ENCODE measurements around the gene RBL1.
"Not testable (repeated sequence)": the region's sequence is repeated elsewhere in the genome, so short reads cannot be mapped to it uniquely, and the experiment has no call there.

Gene RBL1

DNA sequence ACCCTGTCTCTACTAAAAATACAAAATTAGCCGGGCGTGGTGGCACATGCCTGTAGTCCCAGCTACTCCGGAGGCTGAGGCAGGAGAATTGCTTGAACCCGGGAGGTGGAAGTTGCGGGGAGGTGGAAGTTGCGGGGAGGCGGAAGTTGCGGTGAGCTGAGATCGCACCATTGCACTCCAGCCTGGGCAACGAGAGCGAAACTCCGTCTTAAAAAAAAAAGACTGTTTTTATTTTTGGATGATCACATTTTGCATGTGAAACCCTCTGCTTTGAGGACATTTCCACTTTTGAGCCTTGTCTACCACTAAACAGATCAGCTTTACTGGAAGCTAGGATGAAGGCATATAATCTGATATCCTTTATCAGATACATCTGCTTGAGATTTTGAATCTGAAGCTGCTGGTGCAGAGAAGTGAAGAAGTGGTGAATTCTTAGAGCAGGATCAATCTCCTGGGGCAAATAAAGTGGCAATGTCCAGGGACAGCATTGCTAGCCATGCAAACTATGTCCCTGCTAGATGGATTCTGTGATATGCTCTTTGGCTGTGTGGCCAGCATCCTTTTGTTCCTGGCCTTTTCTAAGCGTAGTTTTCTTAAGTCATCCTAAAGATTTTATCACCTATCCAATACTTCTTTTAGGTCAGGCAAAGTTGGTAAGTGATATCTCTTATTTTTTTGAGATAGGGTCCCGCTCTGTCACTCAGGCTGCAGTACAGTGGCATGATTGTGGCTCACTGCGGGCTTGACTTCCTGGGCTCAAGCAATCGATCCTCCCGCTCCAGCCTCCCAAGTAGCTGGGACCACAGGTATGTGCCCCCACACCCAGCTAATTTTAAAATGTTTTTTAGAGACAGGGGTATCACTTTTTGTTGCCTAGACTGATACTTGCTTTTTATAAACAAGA lies 23.3 kb downstream of the RBL1 start:
- ATAC-seq: no peak

DNA sequence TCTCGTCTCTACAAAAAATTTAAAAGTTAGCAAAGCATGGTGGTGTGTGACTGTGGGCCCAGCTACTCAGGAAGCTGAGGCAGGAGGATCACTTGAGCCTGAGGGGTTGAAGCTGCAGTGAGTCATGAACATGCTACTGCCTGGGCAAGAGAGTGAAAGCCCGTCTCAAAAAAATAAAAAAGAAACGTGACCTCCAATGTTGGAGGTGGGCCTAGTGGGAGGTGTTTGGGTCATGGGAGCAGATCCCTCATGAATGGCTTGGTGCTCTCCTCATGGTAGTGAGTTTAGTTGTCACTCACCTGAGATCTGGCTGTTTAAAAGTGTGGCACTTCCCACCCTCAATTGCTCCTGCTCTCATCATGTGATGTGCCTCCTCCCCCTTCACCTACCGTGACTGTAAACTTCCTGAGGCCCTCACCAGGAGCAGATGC lies 24.3 kb downstream of the RBL1 start:
- ATAC-seq: peak; percentile 95 to 97

DNA sequence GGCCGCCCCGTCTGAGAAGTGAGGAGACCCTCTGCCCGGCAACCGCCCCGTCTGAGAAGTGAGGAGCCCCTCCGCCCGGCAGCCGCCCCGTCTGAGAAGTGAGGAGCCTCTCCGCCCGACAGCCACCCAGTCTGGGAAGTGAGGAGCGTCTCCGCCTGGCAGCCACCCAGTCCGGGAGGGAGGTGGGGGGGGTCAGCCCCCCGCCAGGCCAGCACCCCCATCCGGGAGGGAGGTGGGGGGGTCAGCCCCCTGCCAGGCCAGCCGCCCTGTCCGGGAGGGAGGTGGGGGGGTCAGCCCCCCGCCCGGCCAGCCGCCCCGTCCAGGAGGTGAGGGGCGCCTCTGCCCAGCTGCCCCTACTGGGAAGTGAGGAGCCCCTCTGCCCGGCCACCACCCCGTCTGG lies 26.2 kb downstream of the RBL1 start:
- ATAC-seq: not testable (repeated sequence)

DNA sequence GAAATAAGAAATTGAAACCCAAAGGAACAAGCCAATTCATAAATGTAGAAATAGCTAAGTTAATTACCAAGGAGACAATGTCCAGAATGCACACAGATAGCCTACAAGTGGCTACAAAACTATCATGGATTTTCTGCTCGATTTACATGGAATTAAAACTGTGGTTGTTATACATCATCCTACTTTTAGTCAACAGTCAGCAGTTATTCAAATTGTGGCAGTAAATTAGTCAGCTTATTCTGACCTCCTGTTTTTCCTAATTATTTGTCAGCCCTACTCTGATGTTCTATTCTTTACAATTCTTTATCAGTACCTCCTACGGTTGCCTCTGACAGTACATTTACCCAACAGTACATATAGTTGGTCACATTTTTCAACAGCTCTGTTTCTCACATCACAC lies 29.6 kb downstream of the RBL1 start:
- ATAC-seq: peak in 1 of 2 donors; percentile 43

DNA sequence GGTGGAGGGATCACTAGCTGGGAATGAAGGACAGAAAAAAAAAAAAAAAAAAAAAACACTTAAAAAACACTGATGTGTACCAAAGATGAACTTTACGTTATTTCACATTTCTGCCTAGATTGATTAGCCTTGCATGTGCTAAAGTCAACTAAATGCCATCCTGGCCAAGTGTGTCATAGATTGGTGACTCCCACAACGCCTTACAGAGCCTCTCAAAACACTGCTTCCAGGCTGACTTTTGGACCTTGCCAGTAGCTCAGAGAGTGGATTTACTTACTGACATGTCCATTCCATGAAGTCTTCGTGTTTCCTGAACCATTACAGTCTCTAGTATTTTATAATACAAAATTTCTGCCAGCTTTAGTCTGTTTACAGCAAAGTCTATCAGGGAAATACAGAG lies 40.5 kb downstream of the RBL1 start:
- no peak for ATAC-seq

DNA sequence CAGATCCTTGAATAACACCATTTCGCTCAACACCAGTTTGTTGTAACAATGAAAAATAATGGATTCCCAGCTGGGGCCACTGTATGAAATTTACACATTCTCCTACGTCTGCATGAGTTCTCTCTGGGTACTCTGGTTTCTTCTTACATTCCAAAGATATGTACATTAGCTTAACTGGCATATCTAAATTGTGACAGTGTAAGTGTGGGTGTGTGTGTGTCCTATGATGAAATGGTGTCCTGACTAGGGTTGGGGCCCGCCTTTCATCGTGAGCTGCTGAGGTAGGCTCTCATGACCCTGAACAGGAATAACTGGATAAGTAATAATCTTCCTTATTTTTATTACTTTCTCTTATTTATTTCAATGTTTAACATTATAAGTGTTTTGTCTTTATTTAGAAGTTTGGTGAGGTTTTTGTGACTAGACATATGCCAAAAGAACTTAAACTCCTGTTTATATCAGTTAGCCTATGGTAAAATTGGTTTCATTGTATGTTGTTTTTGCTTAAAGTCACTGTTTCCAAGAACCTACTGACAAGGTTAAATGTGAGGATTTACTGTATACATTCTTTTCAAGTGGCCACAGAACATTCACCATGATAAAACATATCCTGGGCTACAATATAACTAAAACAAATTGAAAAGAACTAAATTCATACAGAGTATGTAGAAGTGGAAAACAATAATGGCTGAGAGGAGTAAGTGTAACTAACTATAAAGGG lies 42.4 kb downstream of the RBL1 start:
- ATAC-seq: no peak

DNA sequence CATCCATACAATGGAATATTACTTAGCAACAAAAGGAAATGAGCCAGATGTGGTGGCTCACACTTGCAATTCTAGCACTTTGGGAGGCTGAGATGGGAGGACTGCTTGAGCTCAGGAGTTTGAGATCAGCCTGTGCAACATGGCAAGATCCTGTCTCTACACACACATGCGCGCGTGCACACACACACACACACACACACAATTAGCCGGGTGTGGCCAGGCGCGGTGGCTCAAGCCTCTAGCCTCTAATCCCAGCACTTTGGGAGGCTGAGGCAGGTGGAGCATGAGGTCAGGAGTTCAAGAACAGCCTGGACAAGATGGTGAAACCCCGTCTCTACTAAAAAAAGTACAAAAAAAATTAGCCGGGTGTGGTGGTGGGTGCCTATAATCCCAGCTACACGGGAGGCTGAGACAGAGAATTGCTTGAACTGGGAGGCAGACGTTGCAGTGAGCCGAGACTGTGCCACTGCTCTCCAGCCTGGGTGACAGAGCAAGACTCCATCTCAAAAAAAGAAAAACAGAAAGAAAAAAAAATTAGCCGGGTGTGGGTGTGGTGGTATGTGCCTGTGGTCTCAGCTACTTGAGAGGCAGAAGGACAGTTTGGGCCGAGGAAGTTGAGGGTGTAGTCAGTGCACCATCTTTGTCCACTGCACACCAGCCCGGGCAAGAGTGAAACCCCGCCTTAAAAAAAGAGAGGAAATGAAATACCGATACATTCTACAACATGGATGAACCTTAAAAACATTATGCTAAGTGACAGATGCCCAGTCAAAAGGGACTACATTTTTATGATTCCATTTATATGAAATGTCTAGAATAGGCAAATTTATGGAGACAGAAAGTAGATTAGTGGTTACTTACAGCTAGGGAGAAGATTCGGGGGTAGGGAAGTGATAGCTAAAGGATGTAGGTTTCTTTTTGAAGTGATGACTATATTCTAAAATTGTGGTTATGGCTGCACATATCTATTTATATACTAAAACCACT lies 52.5 kb downstream of the RBL1 start:
- ATAC-seq: peak; percentile 85 to 90

DNA sequence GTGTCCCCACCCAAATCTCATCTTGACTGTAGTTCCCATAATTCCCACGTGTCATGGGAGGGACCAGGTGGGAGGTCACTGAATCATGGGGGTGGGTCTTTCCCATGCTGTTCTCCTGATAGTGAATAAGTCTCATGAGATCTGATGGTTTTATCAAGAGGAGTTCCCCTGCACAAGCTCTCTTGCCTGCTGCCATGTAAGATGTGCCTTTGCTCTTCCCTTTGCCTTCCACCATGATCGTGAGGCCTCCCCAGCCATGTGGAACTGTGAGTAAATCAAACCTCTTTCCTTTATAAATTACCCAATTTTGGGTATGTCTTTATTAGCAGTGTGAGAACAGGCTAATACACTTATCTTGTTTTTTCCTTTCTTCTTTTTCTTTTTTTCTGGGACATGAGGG lies 56.4 kb downstream of the RBL1 start:
- ATAC-seq: not testable (repeated sequence)

DNA sequence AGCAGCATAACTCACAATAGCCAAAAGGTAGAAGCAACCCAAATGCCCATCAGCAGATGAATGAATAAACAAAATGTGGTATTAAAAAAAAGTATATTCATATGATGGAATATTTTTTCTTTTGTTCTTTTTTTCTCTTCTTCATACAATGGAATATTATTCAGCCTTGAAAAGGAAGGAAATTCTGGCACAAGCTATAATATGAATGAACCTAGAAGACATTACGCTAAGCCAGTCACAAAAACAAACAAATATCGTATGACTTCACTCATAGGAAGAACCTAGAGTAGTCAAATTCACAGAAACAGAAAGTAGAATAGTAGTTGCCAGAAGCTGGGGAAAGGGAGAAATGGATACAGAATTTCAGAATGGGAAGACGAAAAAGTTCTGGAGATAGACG lies 63.7 kb downstream of the RBL1 start:
- no peak for ATAC-seq

DNA sequence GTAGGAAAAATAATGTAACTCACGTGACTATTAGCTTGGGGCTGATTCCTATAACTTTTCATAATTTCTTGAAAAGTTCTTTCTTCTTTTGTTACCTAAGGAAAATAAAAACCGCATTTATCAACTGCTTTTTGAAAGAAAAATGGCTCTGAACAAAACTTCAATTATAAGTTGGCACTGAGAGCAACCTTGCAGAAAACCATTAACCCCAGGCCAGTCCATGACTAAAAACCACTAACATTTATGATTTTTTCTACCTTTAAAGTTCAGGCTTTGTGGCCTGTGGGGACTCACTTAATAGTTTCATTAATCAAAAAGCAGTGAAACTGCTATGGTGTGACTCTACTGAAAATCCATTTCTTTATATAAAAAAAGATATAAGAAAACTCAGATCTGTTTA lies 75.2 kb downstream of the RBL1 start:
- no peak for ATAC-seq

DNA sequence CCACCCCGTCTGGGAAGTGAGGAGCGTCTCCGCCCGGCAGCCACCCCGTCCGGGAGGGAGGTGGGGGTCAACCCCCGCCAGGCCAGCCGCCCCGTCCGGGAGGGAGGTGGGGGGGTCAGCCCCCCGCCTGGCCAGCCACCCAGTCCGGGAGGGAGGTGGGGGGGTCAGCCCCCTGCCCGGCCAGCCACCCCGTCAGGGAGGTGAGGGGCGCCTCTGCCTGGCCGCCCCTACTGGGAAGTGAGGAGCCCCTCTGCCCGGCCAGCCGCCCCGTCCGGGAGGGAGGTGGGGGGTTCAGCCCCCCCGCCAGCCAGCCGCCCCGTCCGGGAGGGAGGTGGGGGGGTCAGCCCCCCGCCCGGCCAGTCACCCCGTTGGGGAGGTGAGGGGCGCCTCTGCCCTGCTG lies 83.2 kb downstream of the RBL1 start:
- ATAC-seq: not testable (repeated sequence)

DNA sequence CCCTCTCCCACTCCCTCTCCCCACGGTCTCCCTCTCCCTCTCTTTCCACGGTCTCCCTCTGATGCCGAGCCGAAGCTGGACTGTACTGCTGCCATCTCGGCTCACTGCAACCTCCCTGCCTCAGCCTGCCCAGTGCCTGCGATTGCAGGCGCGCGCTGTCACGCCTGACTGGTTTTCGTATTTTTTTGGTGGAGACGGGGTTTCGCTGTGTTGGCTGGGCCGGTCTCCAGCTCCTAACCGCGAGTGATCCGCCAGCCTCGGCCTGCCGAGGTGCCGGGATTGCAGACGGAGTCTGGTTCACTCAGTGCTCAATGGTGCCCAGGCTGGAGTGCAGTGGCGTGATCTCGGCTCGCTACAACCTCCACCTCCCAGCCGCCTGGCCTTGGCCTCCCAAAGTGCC lies 83.9 kb downstream of the RBL1 start:
- not testable (repeated sequence) for ATAC-seq

DNA sequence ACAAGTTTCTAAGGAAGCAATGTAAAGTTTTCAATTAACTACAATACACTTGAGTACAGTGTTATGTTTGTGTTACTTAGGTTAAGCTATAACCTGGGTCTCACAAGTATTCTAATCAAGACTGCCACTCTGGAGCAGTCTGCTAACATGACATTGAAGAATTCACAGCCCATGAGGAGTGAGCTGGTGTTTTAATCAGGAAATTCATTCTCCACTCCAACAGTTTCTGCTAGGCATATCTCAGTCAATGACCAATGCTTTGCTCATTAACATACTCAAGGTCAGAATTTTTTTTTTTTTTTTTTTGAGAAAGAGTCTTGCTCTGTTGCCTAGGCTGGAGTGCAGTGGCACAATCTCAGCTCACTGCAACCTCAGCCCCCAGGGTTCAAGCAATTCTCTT lies 84.7 kb downstream of the RBL1 start:
- no peak for ATAC-seq

DNA sequence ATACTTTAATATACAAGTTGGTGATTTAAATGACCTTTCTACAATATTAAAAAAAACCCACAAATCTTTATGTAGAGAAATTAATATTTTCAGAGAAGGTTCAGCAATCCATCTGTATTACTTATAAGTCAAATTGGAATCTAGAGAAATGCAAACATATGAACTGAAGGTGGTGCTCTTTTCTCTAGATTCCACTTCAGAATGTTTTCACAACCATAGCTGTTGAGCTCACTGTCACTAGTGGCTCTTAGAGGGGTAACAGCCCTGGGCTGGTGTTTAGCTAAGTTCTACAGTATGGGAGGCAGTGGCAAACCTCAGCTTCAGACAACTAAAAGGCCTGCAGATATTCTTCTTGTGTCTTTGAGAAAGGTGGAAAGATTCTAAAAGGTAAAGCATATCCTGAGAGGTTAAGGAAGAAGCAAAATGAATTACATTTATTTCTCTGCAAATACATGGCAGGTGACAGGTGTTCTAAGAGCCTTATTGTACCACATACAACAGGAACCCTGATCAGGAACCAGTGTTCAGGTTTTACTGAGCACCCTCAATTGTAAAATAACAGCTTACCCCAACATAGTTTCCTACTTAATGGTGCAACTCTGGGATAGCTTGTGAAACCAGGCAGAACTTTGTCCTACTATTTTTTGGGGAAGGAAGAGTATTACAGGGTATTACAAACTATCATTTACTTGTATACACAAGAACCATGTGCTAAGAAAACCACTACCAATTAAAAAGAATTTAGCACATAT lies 87.7 kb downstream of the RBL1 start:
- ATAC-seq: peak; percentile 63 to 82

DNA sequence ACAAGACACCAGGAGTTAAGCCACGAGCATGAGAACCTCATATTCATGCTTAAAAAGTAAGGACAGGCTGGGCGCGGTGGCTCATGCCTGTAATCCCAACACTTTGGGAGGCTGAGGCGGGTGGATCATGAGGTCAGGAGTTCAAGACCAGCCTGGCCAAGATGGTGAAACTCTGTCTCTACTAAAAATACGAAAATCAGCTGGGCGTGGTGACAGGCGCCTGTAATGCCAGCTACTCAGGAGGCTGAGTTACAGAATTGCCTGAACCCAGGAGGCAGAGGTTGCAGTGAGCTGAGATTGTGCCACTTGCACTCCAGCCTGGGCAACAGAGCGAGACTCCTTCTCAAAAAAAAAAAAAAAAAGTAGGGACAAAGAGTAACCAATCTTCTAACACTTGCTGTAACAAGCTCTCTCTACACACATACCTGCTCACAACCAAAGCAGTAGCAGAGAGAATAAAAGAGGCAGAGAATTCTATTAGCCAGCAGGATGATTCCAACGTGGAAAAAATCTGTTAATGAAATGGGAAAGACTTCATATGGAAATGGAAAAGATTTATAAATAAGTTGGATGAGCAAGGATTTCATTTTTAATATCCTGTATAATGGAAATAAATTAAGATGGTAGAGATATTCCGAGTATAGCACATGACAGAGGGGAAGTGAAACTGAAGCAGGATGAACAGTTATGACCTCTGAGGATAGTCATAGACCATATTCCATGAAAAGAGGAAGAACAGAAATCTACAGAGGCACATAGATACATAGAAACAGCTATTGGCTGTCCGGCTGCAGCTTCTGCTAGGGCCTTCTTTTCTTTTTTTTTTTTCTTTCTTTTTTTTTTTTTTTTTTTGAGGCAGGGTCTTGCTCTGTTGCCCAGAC lies 90.5 kb downstream of the RBL1 start:
- peak in 1 of 2 donors; percentile 44 for ATAC-seq

DNA sequence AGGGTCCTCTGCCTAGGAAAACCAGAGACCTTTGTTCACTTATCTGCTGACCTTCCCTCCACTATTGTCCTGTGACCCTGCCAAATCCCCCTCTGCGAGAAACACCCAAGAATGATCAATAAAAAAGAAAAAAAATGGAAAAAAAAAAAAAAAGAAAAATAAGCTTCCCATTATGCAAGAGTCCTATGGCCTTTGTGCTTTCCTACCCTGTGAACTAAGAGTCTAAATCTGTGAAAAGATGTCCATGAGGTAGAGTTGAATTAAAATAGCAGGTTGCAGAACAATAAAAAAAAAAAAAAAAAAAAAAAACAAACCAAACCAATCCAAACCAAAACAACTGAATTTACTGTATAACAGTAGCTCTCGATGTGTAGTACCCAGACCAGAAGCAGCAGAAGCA lies 94.2 kb downstream of the RBL1 start:
- not testable (repeated sequence) for ATAC-seq

DNA sequence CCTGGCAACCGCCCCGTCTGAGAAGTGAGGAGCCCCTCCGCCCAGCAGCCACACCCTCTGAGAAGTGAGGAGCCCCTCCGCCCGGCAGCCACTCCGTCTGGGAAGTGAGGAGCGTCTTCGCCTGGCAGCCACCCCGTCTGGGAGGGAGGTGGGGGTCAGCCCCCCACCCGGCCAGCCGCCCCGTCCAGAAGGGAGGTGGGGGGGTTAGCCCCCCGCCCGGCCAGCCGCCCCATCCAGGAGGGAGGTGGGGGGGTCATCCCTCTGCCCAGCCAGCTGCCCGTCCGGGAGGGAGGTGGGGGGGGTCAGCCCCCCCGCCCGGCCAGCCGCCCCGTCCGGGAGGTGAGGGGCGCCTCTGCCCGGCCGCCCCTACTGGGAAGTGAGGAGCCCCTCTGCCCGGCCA lies 95.6 kb downstream of the RBL1 start:
- not testable (repeated sequence) for ATAC-seq

DNA sequence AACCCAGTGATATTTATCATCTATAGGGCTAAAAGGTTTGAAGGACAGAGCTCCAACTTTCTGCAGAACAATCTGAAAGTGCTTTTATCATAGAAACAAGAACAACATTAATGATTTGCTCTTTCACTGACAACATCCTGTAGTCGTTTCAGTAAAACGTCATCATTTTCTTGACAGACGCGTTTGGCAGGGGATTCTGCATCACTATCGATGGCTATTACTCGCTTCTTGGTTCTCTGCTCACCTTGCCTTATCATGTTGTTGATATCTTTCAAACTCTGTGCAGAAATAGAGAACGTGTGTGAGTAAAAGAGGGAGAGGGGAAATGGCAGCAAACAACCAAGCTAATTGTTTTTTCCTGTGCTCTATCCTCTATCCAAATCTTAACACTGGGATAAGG lies 97.1 kb downstream of the RBL1 start:
- ATAC-seq: peak; percentile 32 to 66

DNA sequence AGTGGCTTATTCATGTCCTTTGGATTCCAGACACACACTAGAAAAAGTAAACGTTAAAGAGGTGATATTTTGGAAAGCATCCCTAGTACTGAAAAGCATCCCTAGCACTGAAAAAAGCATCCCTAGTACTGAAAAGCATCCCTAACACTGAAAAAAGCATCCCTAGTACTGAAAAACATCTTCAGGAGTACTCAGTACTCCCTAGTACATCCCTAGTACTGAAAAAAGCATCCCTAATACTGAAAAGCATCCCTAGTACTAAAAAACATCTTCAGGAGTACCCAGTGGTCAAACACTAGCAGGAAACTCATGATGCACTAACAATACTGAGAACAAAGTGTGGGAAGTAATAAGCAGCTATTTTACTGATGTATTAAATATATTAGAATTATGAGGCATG lies 98.7 kb downstream of the RBL1 start:
- ATAC-seq: no peak

DNA sequence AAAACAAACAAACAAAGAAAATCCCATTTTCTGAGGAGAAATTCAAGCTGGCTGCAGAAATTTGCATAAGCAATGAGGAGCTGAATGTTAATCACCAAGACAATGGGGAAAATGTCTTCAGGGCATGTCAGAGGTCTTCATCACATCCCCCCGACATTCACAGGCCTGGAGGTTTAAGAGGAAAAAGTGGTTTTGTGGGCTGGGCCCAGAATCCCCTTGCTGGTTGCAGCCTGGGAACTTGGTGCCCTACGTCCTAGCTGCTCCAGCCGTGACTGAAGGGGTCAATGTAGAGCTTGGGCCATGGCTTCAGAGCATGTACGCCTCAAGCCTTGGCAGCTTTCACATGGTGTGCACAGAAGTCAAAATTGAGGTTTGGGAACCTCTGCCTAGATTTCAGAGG lies 101.6 kb downstream of the RBL1 start:
- not testable (repeated sequence) for ATAC-seq

DNA sequence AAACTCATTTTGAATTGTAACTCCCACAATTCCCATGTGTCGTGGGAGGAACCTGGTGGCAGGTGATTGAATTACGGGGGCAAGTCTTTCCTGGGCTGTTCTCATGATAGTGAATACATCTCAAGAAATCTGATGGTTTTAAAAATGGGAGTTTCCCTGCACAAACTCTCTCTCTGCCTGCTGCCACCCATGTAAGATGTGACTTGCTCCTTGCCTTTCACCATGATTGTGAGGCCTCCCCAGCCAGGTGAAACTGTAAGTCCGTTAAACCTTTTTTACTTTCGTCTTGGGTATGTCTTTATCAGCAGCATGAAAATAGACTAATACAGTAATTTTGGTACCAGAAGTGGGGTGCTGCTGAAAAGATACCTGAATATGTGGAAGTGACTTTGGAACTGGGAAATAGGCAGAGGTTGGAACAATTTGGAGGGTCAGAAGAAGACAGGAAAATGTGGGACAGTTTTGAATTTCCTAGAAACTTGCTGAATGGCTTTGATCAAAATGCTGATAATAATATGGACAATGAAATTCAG lies 102.9 kb downstream of the RBL1 start:
- ATAC-seq: no peak
